KMS-11 (cell line): ENCODE data around the gene ABHD2.
"Not testable (repeated sequence)": the region's sequence is repeated elsewhere in the genome, so short reads cannot be mapped to it uniquely, and the experiment has no call there.

ENCODE experiments used
- H2AFZ ChIP-seq: fragments of 200-600 bp; sonication (generic); 2 replicates; pipeline ENCODE4 v1.6.1; 2016; ENCODE audit warnings: antibody characterized with exemption, mixed run types, low read depth
- H3K27ac ChIP-seq: fragments of 200-600 bp; sonication (generic); 2 replicates; pipeline ENCODE4 v1.6.1; 2016; ENCODE audit warnings: mild to moderate bottlenecking, mixed run types
- H3K27me3 ChIP-seq: fragments of 200-600 bp; sonication (generic); 2 replicates; pipeline ENCODE4 v1.6.1; 2017; ENCODE audit warnings: mild to moderate bottlenecking, low read depth, mixed run types, moderate library complexity; ENCODE audit not compliant: insufficient read depth
- H3K36me3 ChIP-seq: fragments of 200-600 bp; sonication (generic); 2 replicates; pipeline ENCODE4 v1.6.1; 2017; ENCODE audit warnings: mild to moderate bottlenecking, mixed run types; ENCODE audit not compliant: insufficient read depth
- H3K4me1 ChIP-seq: fragments of 200-600 bp; sonication (generic); 2 replicates; pipeline ENCODE4 v1.6.1; 2016; ENCODE audit warnings: mild to moderate bottlenecking, low read depth, mixed run types; ENCODE audit not compliant: poor library complexity, severe bottlenecking
- H3K4me2 ChIP-seq: fragments of 200-600 bp; sonication (generic); 2 replicates; pipeline ENCODE4 v1.7.0; 2016; ENCODE audit warnings: mild to moderate bottlenecking, mixed run types
- H3K4me3 ChIP-seq: fragments of 200-600 bp; sonication (generic); IDR thresholded peaks from 2 replicates; pipeline ENCODE4 v1.6.1; 2017; ENCODE audit warnings: low read depth, low read length, mixed read lengths; ENCODE audit not compliant: insufficient read depth
- H3K79me2 ChIP-seq: fragments of 200-600 bp; sonication (generic); 2 replicates; pipeline ENCODE4 v1.6.1; 2016; ENCODE audit warnings: low read depth, mixed run types; ENCODE audit not compliant: insufficient read depth
- H3K9ac ChIP-seq: fragments of 200-600 bp; sonication (generic); 2 replicates; pipeline ENCODE4 v1.6.1; 2016; ENCODE audit warnings: mild to moderate bottlenecking, mixed run types
- H4K20me1 ChIP-seq: fragments of 200-600 bp; sonication (generic); 2 replicates; pipeline ENCODE4 v1.6.1; 2016; ENCODE audit warnings: mild to moderate bottlenecking, mixed run types; ENCODE audit not compliant: insufficient read depth
- CTCF ChIP-seq: fragments of 200-600 bp; sonication (generic); conservative IDR thresholded peaks from 2 replicates; pipeline ENCODE4 v1.6.1; 2017; ENCODE audit warnings: low read depth, mild to moderate bottlenecking, antibody characterized with exemption, low read length, moderate library complexity, mixed read lengths

Gene ABHD2

GRCh38 chr15:89244574-89244903, 156.3 kb downstream of the ABHD2 start:
- H3K27ac ChIP-seq, result peak overlapping the region; percentile 67

GRCh38 chr15:89247446-89247845, 159.2 kb downstream of the ABHD2 start:
- Histone ChIP-seq H3K4me1 (peaks cover 25% of the 10 kb centered on the region), H3K4me3 (no peak overlapping the region), H4K20me1 (peaks cover 3% of the 10 kb centered on the region; the same call in 1 of the 2 replicates), H3K27ac (no peak overlapping the region), H3K4me2 (no peak overlapping the region), H3K36me3 (peaks cover 18% of the 10 kb centered on the region), H3K9ac (no peak overlapping the region), H2AFZ (no peak overlapping the region), H3K79me2 (peaks cover 53% of the 10 kb centered on the region), H3K27me3 (0 out of 2 replicates have a peak, but pooled peaks cover 3% of the 10 kb centered on the region)
- TF ChIP-seq CTCF, result no peak

More at GRCh38 chr15:89244574-89244903, 156.3 kb downstream of the ABHD2 start:
- peaks cover 3% of the 10 kb centered on the region; the same call in 1 of the 2 replicates for H4K20me1 ChIP-seq
- H3K4me3 ChIP-seq, result no peak overlapping the region
- H3K4me2 ChIP-seq, result peak overlapping the region; percentile 74
- H3K9ac ChIP-seq, result peak overlapping the region; percentile 70; the same call in 1 of the 2 replicates
- peaks cover 53% of the 10 kb centered on the region for H3K79me2 ChIP-seq
- no peak for TF ChIP-seq CTCF
- H3K4me1 ChIP-seq, result peaks cover 25% of the 10 kb centered on the region
- peak overlapping the region; percentile 83 for H2AFZ ChIP-seq
- H3K27me3 ChIP-seq, result no peaks in the 10 kb centered on the region
- H3K36me3 ChIP-seq, result peaks cover 13% of the 10 kb centered on the region; the same call in 1 of the 2 replicates

GRCh38 chr15:89248584-89248983, 160.3 kb downstream of the ABHD2 start:
- Histone ChIP-seq H3K27ac (no peak overlapping the region), H3K79me2 (peaks cover 53% of the 10 kb centered on the region), H3K36me3 (peaks cover 18% of the 10 kb centered on the region), H2AFZ (no peak overlapping the region), H3K4me2 (no peak overlapping the region), H3K4me3 (no peak overlapping the region), H3K9ac (no peak overlapping the region), H3K4me1 (peaks cover 19% of the 10 kb centered on the region), H4K20me1 (peaks cover 3% of the 10 kb centered on the region; the same call in 1 of the 2 replicates), H3K27me3 (0 out of 2 replicates have a peak, but pooled peaks cover 3% of the 10 kb centered on the region)
- no peak for TF ChIP-seq CTCF

GRCh38 chr15:89250142-89250541, 161.9 kb downstream of the ABHD2 start:
- H3K27me3 ChIP-seq, H2AFZ ChIP-seq, H3K4me2 ChIP-seq, H4K20me1 ChIP-seq, H3K27ac ChIP-seq, H3K4me3 ChIP-seq, H3K9ac ChIP-seq: not testable (repeated sequence)
- Histone ChIP-seq H3K79me2 (peaks cover 41% of the 10 kb centered on the region), H3K36me3 (peaks cover 18% of the 10 kb centered on the region), H3K4me1 (peaks cover 19% of the 10 kb centered on the region)
